Measurements from ENCODE around the gene LYZL1.

Gene LYZL1

GRCh38 chr10:29270883-29271282 is 18.0 kb upstream of the LYZL1 start:
- H3K4me3 ChIP-seq (ENCODE audit: low read length, poor library complexity, severe bottlenecking): no peak overlapping the region
- H3F3A ChIP-seq (ENCODE audit: low read depth): no peaks in the 10 kb centered on the region
- H3K4me1 ChIP-seq (ENCODE audit: insufficient read depth, low read length, poor library complexity, severe bottlenecking): no peaks in the 10 kb centered on the region
- H4K20me1 ChIP-seq (ENCODE audit: insufficient read depth, low read length, poor library complexity, severe bottlenecking): no peaks in the 10 kb centered on the region
- H3K9me3 ChIP-seq (ENCODE audit: insufficient read depth, low read depth, low read length): no peaks in the 10 kb centered on the region
- no peak overlapping the region for H2AFZ ChIP-seq (ENCODE audit: low read length)
- H3K27me3 ChIP-seq (ENCODE audit: insufficient read depth, low read length, poor library complexity, severe bottlenecking): no peaks in the 10 kb centered on the region
- no peaks in the 10 kb centered on the region for H3K36me3 ChIP-seq (ENCODE audit: insufficient read depth, low read length)
- no peak overlapping the region for H3K9ac ChIP-seq (ENCODE audit: low read depth, low read length, poor library complexity, severe bottlenecking)
- no peaks in the 10 kb centered on the region for H3K79me2 ChIP-seq (ENCODE audit: insufficient read depth, low read length)
- H3K9me2 ChIP-seq (replicated peaks; ENCODE audit: low read depth, low read length): no peaks in the 10 kb centered on the region
- TF ChIP-seq CTCF (conservative IDR thresholded peaks at IDR 0.05; ENCODE audit: low read length): no peak
- H3K4me2 ChIP-seq (ENCODE audit: low read depth, low read length, poor library complexity, severe bottlenecking): no peak overlapping the region

- Histone ChIP-seq H3K4me1 (ENCODE audit: insufficient read depth, low read length, poor library complexity, severe bottlenecking) (no peaks in the 10 kb centered on the region), H3K9me3 (ENCODE audit: insufficient read depth, low read depth, low read length) (no peaks in the 10 kb centered on the region), H2AFZ (ENCODE audit: low read length) (no peak overlapping the region), H3K9me2 (replicated peaks; ENCODE audit: low read depth, low read length) (no peaks in the 10 kb centered on the region), H3K9ac (ENCODE audit: low read depth, low read length, poor library complexity, severe bottlenecking) (no peak overlapping the region), H4K20me1 (ENCODE audit: insufficient read depth, low read length, poor library complexity, severe bottlenecking) (no peaks in the 10 kb centered on the region), H3K4me2 (ENCODE audit: low read depth, low read length, poor library complexity, severe bottlenecking) (no peak overlapping the region), H3F3A (ENCODE audit: low read depth) (no peaks in the 10 kb centered on the region), H3K79me2 (ENCODE audit: insufficient read depth, low read length) (no peaks in the 10 kb centered on the region), H3K27me3 (ENCODE audit: insufficient read depth, low read length, poor library complexity, severe bottlenecking) (no peaks in the 10 kb centered on the region), H3K36me3 (ENCODE audit: insufficient read depth, low read length) (no peaks in the 10 kb centered on the region), H3K4me3 (ENCODE audit: low read length, poor library complexity, severe bottlenecking) (no peak overlapping the region)
- TF ChIP-seq EZH2phosphoT487 (IDR thresholded peaks at IDR 0.05; ENCODE audit: borderline replicate concordance) (no peak), CTCF (conservative IDR thresholded peaks at IDR 0.05; ENCODE audit: low read length) (no peak)
Observed at GRCh38 chr10:29271877-29272276, 17.0 kb upstream of the LYZL1 start.

GRCh38 chr10:29273478-29273877 is 15.4 kb upstream of the LYZL1 start:
- H3K9me2 ChIP-seq (replicated peaks; ENCODE audit: low read depth, low read length): no peaks in the 10 kb centered on the region
- H3F3A ChIP-seq (ENCODE audit: low read depth): no peaks in the 10 kb centered on the region
- no peaks in the 10 kb centered on the region for H4K20me1 ChIP-seq (ENCODE audit: insufficient read depth, low read length, poor library complexity, severe bottlenecking)
- H2AFZ ChIP-seq (ENCODE audit: low read length): no peak overlapping the region
- H3K79me2 ChIP-seq (ENCODE audit: insufficient read depth, low read length): no peaks in the 10 kb centered on the region
- H3K4me3 ChIP-seq (ENCODE audit: low read length, poor library complexity, severe bottlenecking): no peak overlapping the region
- H3K9ac ChIP-seq (ENCODE audit: low read depth, low read length, poor library complexity, severe bottlenecking): no peak overlapping the region
- no peaks in the 10 kb centered on the region for H3K27me3 ChIP-seq (ENCODE audit: insufficient read depth, low read length, poor library complexity, severe bottlenecking)
- no peak for TF ChIP-seq CTCF (conservative IDR thresholded peaks at IDR 0.05; ENCODE audit: low read length)
- no peak for TF ChIP-seq EZH2phosphoT487 (IDR thresholded peaks at IDR 0.05; ENCODE audit: borderline replicate concordance)
- H3K4me2 ChIP-seq (ENCODE audit: low read depth, low read length, poor library complexity, severe bottlenecking): no peak overlapping the region
- H3K36me3 ChIP-seq (ENCODE audit: insufficient read depth, low read length): no peaks in the 10 kb centered on the region
- H3K9me3 ChIP-seq (ENCODE audit: insufficient read depth, low read depth, low read length): no peaks in the 10 kb centered on the region
- H3K4me1 ChIP-seq (ENCODE audit: insufficient read depth, low read length, poor library complexity, severe bottlenecking): no peaks in the 10 kb centered on the region

Data from Loucy (cell line).